ENCODE results near the gene CDH24.

The CDH24 gene

DNA sequence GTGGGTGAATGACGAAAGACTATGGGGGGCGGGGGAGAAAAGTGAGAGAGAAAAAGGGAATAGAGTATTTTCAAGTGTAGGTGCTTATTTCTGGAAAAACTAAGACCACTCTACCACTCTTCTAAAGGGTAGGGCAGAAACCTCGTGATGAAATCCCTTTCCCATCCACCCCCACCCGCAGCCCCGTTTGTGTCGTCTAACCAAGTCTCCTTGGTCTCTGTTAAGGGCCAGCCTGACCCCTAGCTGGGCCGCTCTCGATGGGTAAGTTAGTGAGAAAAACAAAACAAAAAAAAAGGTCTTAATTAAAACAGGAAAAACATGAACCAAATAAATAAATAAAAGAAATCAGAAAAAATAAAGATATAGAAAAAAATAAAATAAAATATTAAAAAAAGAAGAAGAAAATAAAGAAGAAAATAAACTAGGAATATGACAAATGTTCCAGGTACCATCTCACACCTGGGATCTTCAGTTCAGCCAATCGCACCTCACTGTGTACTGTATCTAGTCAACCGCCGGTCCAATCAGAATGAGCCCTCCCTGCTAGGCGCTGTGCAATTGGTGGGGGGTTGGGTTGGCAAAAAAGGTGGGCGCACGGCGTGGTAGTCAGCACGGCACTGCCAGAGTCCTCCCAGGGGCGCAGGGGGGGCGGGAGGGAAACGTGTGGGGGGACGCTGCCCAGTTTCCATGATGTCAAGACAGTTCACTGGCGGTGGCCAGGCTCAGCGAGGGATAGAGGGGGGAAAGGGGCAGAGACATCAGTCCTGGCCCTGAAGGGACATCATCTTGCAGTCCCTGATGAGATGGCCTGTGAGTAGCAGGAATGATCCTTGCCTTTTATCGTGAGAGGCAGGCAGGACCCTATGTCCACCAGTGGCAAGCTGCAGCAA, 9.8 kb upstream of the CDH24 start:
- H3K9me2 ChIP-seq (replicated peaks; ENCODE audit: insufficient read depth, low read length), result no peaks in the 10 kb centered on the region
- no peak overlapping the region for H3K4me3 ChIP-seq (ENCODE audit: low read length)
- no peak overlapping the region for H3K9ac ChIP-seq (ENCODE audit: low read length)
- H4K20me1 ChIP-seq (ENCODE audit: insufficient read depth, low read length), result no peaks in the 10 kb centered on the region
- no peaks in the 10 kb centered on the region for H3K36me3 ChIP-seq (replicated peaks; ENCODE audit: insufficient read depth, low read length)
- H3K79me2 ChIP-seq (ENCODE audit: low read length), result peaks cover 26% of the 10 kb centered on the region
- no peaks in the 10 kb centered on the region for H3F3A ChIP-seq (ENCODE audit: insufficient read depth, low read length)
- H3K27ac ChIP-seq (ENCODE audit: low read length), result no peak overlapping the region
- TF ChIP-seq EZH2 (optimal IDR thresholded peaks at IDR 0.05; ENCODE audit: low read depth, low read length) (no peak), EZH2phosphoT487 (IDR thresholded peaks at IDR 0.05; ENCODE audit: low read length) (no peak)
- TF ChIP-seq, protein P1, sequence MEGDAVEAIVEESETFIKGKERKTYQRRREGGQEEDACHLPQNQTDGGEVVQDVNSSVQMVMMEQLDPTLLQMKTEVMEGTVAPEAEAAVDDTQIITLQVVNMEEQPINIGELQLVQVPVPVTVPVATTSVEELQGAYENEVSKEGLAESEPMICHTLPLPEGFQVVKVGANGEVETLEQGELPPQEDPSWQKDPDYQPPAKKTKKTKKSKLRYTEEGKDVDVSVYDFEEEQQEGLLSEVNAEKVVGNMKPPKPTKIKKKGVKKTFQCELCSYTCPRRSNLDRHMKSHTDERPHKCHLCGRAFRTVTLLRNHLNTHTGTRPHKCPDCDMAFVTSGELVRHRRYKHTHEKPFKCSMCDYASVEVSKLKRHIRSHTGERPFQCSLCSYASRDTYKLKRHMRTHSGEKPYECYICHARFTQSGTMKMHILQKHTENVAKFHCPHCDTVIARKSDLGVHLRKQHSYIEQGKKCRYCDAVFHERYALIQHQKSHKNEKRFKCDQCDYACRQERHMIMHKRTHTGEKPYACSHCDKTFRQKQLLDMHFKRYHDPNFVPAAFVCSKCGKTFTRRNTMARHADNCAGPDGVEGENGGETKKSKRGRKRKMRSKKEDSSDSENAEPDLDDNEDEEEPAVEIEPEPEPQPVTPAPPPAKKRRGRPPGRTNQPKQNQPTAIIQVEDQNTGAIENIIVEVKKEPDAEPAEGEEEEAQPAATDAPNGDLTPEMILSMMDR (IDR thresholded peaks at IDR 0.05; ENCODE audit: low read length), result no peak
- H3K4me1 ChIP-seq (ENCODE audit: low read length), result peaks cover 6% of the 10 kb centered on the region; the same call in 1 of the 2 replicates
- H3K27me3 ChIP-seq (replicated peaks; ENCODE audit: insufficient read depth, low read length), result no peaks in the 10 kb centered on the region
- H3K4me2 ChIP-seq (ENCODE audit: low read depth, low read length), result no peak overlapping the region
- H2AFZ ChIP-seq (ENCODE audit: low read length), result no peak overlapping the region
- H3K9me3 ChIP-seq (replicated peaks; ENCODE audit: insufficient read depth, low read length), result no peaks in the 10 kb centered on the region
- no peak for DNase-seq

DNA sequence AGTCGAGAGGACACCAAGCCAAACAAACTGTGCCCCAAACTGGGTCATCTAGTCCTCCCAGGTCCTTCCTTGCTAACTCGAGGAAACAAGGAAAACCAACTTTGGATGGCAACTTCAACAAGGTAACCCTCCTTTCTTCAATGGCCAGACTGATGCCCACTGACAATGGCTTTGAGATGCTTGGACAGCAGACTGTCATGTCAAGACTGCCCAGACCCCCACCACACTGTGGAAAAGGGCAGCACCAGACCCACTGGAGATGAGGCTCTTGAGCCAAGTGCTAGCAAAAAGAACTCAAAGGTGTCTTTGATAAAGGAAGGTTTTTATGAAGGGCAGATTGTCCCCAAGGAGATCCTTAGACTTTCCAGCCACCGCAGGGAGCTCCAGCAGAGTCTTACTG, 9.0 kb upstream of the CDH24 start:
- no peaks in the 10 kb centered on the region for H3F3A ChIP-seq (ENCODE audit: insufficient read depth, low read length)
- no peak overlapping the region for H3K27ac ChIP-seq (ENCODE audit: low read length)
- DNase-seq, result no peak
- H4K20me1 ChIP-seq (ENCODE audit: insufficient read depth, low read length), result no peaks in the 10 kb centered on the region
- no peaks in the 10 kb centered on the region for H3K27me3 ChIP-seq (replicated peaks; ENCODE audit: insufficient read depth, low read length)
- no peak overlapping the region for H3K4me3 ChIP-seq (ENCODE audit: low read length)
- no peaks in the 10 kb centered on the region for H3K9me3 ChIP-seq (replicated peaks; ENCODE audit: insufficient read depth, low read length)
- no peak overlapping the region for H3K4me2 ChIP-seq (ENCODE audit: low read depth, low read length)
- no peak overlapping the region for H2AFZ ChIP-seq (ENCODE audit: low read length)
- H3K4me1 ChIP-seq (ENCODE audit: low read length), result no peaks in the 10 kb centered on the region
- TF ChIP-seq, protein P1 (IDR thresholded peaks at IDR 0.05; ENCODE audit: low read length), result no peak
- TF ChIP-seq EZH2phosphoT487 (IDR thresholded peaks at IDR 0.05; ENCODE audit: low read length), result no peak
- TF ChIP-seq EZH2 (optimal IDR thresholded peaks at IDR 0.05; ENCODE audit: low read depth, low read length), result no peak
- H3K9ac ChIP-seq (ENCODE audit: low read length), result no peak overlapping the region
- no peaks in the 10 kb centered on the region for H3K9me2 ChIP-seq (replicated peaks; ENCODE audit: insufficient read depth, low read length)
- no peaks in the 10 kb centered on the region for H3K36me3 ChIP-seq (replicated peaks; ENCODE audit: insufficient read depth, low read length)
- peaks cover 26% of the 10 kb centered on the region for H3K79me2 ChIP-seq (ENCODE audit: low read length)

DNA sequence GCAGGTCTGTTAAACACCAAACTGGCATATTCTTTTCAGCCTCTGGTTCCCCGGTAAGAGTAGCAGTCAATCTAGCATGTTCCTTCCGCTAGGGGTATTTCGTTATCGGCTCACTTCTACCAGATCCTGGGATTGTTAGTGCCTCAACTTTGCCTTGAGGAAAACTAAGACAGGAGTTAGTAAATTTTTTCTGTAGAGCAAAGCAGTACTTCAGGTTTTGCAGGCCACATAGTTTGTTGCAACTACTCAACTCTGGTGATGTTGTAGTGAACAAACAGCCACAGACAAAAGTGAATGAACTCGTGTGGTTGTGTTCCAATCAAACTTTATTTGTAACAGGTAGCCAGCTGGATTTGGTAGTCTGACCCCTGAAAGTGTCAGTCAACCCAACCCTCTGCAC, 6.3 kb upstream of the CDH24 start:
- H3K9me3 ChIP-seq (replicated peaks; ENCODE audit: insufficient read depth, low read length), result no peaks in the 10 kb centered on the region
- no peaks in the 10 kb centered on the region for H3K4me1 ChIP-seq (ENCODE audit: low read length)
- no peak overlapping the region for H2AFZ ChIP-seq (ENCODE audit: low read length)
- H3K36me3 ChIP-seq (replicated peaks; ENCODE audit: insufficient read depth, low read length), result no peaks in the 10 kb centered on the region
- DNase-seq, result no peak
- no peak overlapping the region for H3K27ac ChIP-seq (ENCODE audit: low read length)
- no peak overlapping the region for H3K4me3 ChIP-seq (ENCODE audit: low read length)
- H3K4me2 ChIP-seq (ENCODE audit: low read depth, low read length), result no peak overlapping the region
- H3F3A ChIP-seq (ENCODE audit: insufficient read depth, low read length), result 0 out of 2 replicates have a peak, but pooled peaks cover 5% of the 10 kb centered on the region
- no peaks in the 10 kb centered on the region for H3K9me2 ChIP-seq (replicated peaks; ENCODE audit: insufficient read depth, low read length)
- no peak for TF ChIP-seq EZH2phosphoT487 (IDR thresholded peaks at IDR 0.05; ENCODE audit: low read length)
- TF ChIP-seq, protein P1 (IDR thresholded peaks at IDR 0.05; ENCODE audit: low read length), result no peak
- TF ChIP-seq EZH2 (optimal IDR thresholded peaks at IDR 0.05; ENCODE audit: low read depth, low read length), result no peak
- peaks cover 12% of the 10 kb centered on the region for H3K79me2 ChIP-seq (ENCODE audit: low read length)
- H3K27me3 ChIP-seq (replicated peaks; ENCODE audit: insufficient read depth, low read length), result no peaks in the 10 kb centered on the region
- no peaks in the 10 kb centered on the region for H4K20me1 ChIP-seq (ENCODE audit: insufficient read depth, low read length)
- H3K9ac ChIP-seq (ENCODE audit: low read length), result no peak overlapping the region
